HG03558 (cell line): ENCODE results near the gene SHE.
"Not testable (repeated sequence)": the region's sequence is repeated elsewhere in the genome, so short reads cannot be mapped to it uniquely, and the experiment has no call there.

ENCODE experiments used
- ATAC-seq: cut with Tn5 transposase; IDR thresholded peaks from one replicate; pipeline ENCODE4 v1.9.1; 2021; ENCODE audit warnings: moderate number of reproducible peaks; ENCODE audit not compliant: unreplicated experiment; ENCODE audit errors: extremely low read depth

SHE gene

GRCh38 chr1:154502066-154502743 is at the start of gene SHE, which contains the start of gene TDRD10:
TSS of gene SHE (minus strand) at chr1:154502412. CDS start at chr1:154502026, 386 bp downstream.
TSS of gene TDRD10 (plus strand) at chr1:154502219. CDS start at chr1:154506904, 4,685 bp downstream.
- no peak for ATAC-seq

DNA sequence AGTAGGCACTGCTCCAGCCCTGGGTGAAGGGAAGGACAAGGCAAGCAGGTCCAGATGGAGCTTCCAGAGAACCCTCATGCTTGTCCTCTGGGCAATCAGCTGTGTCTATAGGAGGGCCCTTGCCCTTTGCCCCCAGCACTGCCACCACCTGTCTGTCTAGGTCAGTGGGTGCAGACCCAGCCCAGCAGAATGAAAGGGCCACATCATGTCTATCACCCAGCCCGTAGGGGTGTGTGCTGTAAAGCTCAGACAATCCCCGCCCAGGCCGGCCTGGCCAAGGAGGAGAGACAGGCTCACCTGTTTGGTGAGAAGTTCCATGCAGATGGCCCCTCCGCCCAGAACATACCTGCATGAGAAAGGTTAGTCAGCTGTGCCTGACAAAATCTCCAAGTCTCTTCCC is 49.3 kb upstream of the SHE start:
- no peak for ATAC-seq

- ATAC-seq = no peak
Measured at GRCh38 chr1:154550657-154551056, 48.4 kb upstream of the SHE start.

DNA sequence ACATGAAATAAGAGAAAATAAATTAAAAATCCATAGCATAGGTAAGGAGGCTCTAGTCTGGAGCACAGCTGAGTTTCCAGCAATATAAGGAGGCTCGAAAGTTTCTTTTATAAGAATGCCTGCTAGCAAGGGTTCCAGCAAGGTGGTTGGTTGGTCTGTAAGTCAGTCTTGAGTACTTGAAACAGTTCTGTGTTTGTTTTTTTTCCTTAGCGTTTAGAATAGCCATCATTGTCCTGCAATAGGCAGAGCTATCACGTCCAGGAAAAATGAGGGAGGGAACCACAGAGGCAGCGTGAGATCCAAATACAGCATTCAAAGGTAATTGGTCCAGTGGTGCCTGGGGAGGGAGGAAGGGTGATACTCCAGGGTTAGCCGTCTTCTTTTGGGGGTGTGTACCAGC is 47.9 kb upstream of the SHE start:
- no peak for ATAC-seq

GRCh38 chr1:154549202-154549770 is 47.1 kb upstream of the SHE start:
- ATAC-seq = no peak

DNA sequence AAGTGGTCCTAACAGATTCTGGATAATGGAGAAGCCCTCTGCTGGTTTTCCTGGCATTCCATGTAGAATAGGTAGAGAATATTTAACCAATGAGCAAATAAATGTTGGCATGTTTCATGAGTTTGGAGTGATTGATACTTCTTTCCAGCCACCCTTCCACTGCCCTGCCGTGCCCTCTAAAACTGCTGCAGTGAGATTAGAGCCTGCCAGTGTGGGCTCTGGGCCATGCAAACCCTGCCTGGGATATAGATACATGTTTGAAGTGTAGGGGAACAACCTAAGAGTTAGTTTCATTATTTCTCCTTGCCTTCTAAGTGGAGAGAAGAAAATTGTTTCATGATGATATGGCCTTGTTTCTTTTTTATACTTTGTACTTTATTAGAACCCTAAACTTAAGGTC is 45.8 kb upstream of the SHE start:
- no peak for ATAC-seq

DNA sequence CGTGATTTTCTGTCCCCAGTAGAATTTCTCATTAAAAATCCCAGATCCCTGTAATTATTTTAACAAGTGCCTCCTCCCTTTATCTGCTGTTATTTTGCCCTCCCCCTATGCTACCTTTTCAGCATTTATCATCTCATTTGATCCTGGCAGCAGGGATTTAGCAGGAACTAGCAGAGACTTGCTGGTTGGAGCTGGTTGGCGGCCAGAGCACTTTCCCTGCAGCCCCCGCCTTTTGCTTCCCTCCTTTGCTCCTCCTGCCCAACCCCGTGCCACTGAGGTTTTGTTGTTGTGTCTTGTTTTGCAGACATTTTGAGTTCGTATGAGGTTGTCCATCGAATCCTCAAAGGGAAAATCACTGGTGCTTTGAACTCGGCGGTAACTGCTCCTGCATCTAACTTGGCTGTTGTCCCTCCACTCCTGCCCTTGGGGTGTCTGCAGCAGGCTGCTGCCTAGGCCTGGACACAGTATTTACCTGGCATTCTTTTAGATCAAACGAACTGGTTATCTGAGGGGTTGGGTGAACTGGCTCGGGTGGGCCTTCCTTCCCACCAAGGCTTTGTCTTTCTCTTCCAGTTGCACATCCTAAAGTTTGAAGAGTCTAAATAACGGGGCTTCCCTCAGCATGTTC is 45.0 kb upstream of the SHE start:
- ATAC-seq = no peak

DNA sequence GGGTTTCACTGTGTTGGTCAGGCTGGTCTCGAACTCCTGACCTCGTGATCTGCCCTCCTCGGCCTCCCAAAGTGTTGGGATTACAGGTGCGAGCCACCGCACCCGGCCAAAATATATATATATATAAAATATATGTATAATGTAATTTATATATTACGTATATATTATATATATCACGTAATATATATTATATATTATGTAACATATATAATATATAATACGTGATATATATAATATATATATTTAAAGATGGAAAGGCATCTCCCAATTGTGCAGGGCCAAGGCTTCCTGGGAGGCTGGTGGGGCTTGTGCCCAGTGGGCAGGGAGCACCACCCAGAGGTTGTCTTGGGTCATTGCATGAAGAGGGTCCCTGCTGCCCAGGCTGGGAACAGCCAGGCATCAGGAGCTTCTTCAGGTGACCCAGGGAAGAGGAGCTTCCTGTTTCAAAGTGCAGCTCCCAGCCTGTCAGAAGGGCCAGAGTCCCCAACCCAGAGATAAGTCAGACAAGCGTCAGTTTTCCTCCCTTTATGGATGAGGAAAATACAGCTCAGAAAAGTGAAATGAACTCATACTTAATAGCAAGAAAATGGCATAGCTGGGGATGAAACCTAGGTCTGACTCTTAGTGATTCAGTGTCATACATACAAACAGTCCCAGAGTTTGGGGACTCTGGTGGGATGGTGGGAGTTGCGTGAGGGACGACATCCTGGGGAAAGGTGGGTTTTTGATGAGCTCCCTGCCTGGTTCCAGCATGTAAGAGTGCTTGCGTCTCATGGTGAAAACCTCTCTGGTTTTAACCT is 44.3 kb upstream of the SHE start:
- no peak for ATAC-seq

DNA sequence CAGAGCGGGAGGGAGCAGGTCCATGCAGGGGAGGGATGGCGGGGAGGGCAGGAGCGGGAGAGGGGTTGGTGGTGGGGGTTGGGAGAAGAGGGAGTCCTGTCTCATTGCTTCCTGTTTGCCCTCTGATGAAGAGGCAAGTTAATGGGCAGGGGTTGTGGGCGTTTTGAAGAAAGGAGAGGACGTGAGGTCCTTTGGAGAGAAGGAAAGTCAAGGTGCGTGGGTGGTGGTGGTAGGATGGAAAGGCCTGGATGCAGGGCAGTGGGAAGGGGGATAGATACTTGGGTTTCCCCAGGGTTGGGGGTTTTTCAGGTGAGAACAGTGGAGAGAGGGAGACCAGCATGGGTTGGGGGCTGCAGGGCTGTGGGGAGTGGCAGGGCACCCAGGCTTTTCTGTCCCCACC is 39.0 kb upstream of the SHE start:
- ATAC-seq = no peak

DNA sequence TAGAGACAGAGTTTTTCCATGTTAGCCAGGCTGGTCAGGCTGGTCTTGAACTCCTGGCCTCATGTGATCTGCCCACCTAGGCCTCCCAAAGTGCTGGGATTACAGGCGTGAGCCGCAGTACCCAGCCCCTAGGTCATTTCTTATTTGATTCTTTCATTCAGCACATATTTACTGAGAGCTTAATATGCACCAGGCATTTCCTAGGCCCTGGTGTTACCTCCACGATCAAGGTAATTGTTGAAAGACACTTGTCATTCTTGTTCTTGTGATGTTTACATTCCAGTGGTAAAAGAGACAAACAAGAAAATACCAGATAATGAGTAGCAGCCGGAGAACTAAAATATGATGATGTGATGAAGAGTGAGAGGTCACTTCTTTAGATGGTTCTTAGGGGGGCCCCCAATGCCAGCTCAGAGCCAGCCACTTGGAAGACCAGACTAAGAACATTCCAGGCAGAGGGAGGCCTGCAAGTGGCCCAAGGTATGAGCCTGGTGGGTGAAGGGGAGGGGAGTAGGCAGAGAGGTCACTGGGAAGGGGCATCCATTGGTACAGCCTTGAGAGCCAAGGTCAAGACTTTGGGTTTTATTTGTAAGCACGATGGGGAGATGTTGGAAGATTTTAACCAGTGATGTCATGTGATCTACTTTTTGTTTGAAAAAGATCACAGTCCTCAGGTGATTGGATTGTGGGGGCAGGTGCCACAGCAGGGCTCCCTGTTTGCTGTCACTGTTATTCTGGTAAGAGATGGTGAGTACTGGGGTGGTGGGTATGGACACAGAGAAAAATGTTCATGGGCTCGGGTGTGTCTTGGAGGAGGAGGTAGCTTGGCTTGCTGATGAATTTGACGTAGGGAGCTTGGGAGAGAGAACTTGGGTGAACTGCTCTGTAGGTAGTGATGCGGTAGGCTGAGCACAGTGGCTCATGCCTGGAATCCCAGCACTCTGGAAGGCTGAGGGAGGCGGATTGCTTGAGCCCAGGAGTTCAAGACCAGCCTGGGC is 37.6 kb upstream of the SHE start:
- ATAC-seq = no peak

GRCh38 chr1:154536570-154536969 is 34.4 kb upstream of the SHE start:
- no peak for ATAC-seq

DNA sequence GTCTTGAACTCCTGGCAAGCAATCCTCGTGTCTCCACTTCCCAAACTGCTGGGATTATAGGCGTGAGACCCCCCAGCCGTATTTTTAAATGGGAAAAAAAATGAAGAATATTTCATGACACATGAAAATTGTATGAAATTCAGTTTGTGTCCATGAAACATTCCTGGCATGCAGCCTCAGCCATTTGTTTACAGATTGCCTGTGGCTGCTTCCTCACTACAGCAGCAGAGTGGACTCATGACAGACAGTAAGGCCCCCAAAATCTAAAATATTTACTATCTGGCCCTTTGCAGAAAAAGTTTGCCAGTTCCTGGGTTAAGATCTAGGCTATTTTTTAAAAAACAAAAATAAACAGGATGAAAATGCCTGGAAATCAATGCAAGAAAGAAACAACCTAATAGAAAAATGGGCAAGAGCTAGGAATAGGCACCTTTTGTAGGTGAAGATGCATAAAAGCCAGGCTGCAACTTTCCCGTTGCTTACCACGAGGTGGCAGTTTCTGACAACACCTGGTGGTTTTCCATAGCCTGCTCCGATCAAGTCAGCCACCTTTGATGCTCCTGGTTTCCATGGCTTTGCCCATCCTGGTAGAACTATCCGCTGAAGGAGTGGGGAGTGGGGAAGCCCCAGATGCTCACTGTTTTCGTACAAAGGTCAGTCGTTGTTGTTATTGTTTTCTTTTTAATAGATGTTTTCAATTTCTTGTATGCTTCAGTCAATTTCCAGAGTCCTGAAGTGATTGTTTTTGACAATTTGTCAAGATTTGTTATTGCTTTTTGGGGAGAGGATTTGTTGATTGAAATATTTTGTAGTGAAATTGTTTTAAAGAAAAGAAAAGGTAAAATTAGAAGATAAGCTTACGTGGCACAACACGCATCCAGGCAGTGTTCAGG is 32.0 kb upstream of the SHE start:
- ATAC-seq = no peak

GRCh38 chr1:154531950-154532349 is 29.7 kb upstream of the SHE start:
- not testable (repeated sequence) for ATAC-seq

GRCh38 chr1:154529308-154529707 is 27.1 kb upstream of the SHE start:
- no peak for ATAC-seq

DNA sequence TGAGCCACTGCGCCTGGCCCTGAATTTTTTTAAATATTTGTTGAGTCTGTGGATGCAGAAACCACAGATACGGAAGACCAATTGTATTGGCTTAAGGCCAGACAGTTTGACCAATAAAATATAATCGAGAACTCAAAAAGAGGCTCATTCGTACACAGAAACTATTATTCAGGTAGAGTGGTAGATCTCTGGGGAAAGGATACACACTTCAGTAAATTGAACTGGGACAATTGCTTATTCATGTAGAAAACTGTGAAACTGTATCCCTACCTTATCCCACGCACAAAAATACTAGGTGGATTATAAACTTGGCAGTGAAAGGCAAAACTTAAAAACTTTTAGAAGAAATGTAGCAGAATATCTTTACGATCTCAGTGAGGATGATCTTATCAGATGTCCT is 25.0 kb upstream of the SHE start:
- ATAC-seq = no peak

DNA sequence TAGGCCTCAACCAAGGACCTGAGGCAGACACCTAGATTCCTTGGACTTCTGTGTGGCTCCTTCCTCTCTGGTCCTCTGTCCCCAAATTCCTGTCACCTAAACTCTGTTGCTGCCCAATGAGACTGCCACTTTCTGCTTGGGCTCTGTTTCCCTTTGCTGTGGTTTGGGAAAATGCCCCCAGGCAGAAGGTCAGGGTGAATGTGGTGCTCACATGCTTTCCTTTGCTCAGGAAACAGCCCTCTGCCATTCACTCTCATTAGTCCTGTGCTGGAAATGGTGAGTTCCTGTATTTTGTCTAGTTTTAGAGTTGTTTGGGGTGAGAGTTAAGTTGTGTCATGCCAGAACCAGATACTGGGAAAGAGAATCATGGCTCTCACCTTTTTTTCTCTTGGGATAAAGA is 22.7 kb upstream of the SHE start:
- no peak for ATAC-seq

DNA sequence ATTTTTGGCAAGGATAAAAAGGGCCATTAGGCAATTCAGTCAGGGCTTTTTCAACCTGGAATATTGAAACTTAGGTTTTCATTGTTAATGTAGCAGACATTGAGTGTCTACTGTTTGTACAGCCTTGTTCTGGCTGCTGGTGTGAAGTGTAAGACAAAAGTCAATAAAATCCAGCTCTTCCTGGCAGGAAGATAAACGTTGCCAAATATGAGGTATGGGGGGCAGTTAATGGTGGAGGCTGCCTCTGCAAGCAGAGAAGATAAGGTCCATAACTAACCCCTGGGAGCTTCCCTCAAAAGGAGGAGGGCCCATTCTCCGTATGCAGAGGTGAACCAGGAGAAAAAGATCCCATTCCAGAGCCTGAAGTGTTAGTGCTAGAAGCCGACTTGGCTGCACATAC is 19.5 kb upstream of the SHE start:
- ATAC-seq = no peak

DNA sequence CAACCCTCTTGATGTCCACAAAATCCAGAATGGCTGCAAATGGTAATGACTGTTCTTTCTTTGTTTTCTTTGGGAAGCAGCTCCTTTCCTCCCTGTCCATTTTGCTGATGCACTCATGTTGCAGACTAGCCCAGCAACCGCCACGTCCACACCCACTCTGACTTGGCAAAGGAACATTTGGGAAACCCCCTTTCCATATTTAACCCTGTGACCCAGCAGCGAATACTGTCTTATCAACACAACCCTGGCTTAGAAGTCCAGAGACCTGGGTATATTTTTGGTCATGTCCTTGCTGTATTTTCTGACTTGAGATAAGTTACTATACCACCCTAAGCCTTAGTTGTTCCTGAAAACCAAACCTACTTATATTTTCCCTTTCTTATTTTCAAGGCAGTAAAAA is 18.1 kb upstream of the SHE start:
- no peak for ATAC-seq

- no peak for ATAC-seq
Measured at GRCh38 chr1:154519591-154519991, 17.4 kb upstream of the SHE start.
